Stimulated activated naive CD8-positive, alpha-beta T cell treated with anti-CD3 and anti-CD28 coated beads, Interleukin-15, Interleukin-2, amounts not matched to agents 100 ng/mL and 50 ng/mL, for 24 hours (primary cell): ENCODE measurements around the gene CDH10.

Source experiments
- H3K27ac Mint-ChIP-seq: one replicate; pipeline ENCODE4 v1.8.0; 2021; ENCODE audit warnings: mild to moderate bottlenecking, mixed read lengths
- H3K27me3 Mint-ChIP-seq: one replicate; pipeline ENCODE4 v1.8.0; 2021; ENCODE audit warnings: mixed read lengths
- H3K36me3 Mint-ChIP-seq: one replicate; pipeline ENCODE4 v1.8.0; 2021; ENCODE audit warnings: low read depth, mixed read lengths
- H3K4me1 Mint-ChIP-seq: one replicate; pipeline ENCODE4 v1.8.0; 2021; ENCODE audit warnings: low read depth, mixed read lengths
- H3K4me3 Mint-ChIP-seq: one replicate; pipeline ENCODE4 v1.8.0; 2021; ENCODE audit warnings: mild to moderate bottlenecking, mixed read lengths
- H3K9me3 Mint-ChIP-seq: one replicate; pipeline ENCODE4 v1.8.0; 2021; ENCODE audit warnings: mixed read lengths

CDH10 gene

GRCh38 chr5:24624872-24625271 lies 19.9 kb downstream of the CDH10 start:
- Mint-ChIP-seq H3K4me3 (no peak overlapping the region), H3K36me3 (no peaks in the 10 kb centered on the region), H3K4me1 (no peaks in the 10 kb centered on the region), H3K9me3 (no peaks in the 10 kb centered on the region), H3K27ac (no peak overlapping the region), H3K27me3 (no peaks in the 10 kb centered on the region)

DNA sequence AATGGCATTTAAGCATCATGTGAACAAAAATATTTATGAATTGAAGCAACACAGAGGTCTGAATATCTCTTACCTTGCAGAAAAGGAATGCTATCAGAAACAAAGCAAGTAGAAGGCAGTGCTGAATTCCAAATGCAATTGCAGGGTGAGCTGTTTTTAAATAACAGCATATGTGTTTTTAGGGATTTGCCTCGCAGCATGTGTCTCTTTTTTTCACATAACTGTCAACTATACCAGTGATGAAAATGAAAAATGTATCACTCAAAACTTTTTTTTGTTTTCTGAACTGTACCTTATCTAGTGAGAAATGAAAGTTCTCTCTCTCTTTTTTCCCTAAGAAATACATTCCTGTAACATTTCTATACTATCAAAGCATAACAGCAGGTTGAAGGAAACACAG lies 21.2 kb downstream of the CDH10 start:
- Mint-ChIP-seq H3K27ac (no peak overlapping the region), H3K27me3 (no peaks in the 10 kb centered on the region), H3K9me3 (peaks cover 4% of the 10 kb centered on the region), H3K36me3 (no peaks in the 10 kb centered on the region), H3K4me3 (no peak overlapping the region), H3K4me1 (no peaks in the 10 kb centered on the region)

DNA sequence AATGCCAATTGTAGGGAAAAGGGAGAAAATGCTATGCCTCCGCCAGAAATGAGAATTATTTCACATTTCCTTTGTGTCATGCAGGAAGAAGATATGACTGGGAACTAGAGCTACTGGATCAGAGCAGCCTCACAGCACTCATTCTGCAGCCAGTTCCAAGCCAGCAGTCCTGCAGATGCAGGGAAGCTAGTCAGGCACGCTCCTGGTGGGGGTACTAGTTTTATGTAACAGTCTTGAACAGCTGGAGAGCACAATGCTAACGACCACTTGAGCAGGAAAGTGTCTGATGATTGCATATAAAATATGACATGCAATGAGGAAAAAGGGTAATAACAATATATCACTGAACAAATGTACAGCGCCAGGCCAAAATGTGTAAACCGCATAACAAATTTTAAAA lies 21.7 kb downstream of the CDH10 start:
- H3K36me3 Mint-ChIP-seq, result no peaks in the 10 kb centered on the region
- H3K4me3 Mint-ChIP-seq, result no peak overlapping the region

DNA sequence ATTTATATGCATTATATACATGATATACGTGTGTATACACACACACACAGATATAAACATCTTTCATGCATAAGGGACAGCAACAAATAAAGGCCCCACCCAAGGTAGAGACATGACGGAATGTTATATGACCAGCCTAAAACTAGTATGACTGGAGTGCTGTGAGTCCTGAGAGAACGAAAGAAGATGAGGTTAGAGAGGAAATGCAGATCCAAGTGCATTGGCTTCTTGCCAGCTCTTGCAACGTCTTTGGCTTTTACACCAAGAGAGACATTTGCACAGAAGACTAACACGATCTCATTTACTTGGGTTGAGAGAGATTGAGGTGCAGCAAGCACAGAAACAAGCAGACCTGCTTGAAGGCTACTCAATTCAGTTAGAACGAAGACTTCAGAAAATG lies 23.0 kb downstream of the CDH10 start:
- H3K4me3 Mint-ChIP-seq, result no peak overlapping the region
- H3K27me3 Mint-ChIP-seq, result no peaks in the 10 kb centered on the region
- no peak overlapping the region for H3K27ac Mint-ChIP-seq
- peaks cover 4% of the 10 kb centered on the region for H3K9me3 Mint-ChIP-seq
- H3K4me1 Mint-ChIP-seq, result no peaks in the 10 kb centered on the region
- H3K36me3 Mint-ChIP-seq, result no peaks in the 10 kb centered on the region

More for the DNA sequence above, 21.7 kb downstream of the CDH10 start:
- Mint-ChIP-seq H3K27ac (no peak overlapping the region), H3K27me3 (no peaks in the 10 kb centered on the region), H3K9me3 (peaks cover 4% of the 10 kb centered on the region), H3K4me1 (no peaks in the 10 kb centered on the region)

DNA sequence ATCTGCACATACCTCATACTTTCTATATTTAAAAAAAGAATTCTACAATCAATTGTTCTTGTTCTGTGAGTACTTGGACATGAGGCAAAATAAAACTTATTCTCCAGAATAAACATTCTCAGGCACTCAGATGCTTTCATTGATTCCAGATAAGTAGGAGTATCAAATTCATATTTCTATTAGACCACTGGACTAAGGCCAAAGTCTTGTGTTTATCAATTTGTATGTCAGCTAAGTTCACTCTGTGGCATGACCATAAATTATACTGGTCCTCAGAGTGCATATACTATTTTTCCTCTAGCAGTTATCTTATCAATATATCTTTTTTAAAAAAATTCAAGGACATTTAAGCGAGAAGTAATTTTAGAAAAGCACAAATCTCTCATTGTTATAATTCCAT lies 28.2 kb downstream of the CDH10 start:
- no peak overlapping the region for H3K27ac Mint-ChIP-seq
- H3K27me3 Mint-ChIP-seq, result no peaks in the 10 kb centered on the region
- H3K4me3 Mint-ChIP-seq, result no peak overlapping the region
- H3K4me1 Mint-ChIP-seq, result no peaks in the 10 kb centered on the region
- H3K36me3 Mint-ChIP-seq, result no peaks in the 10 kb centered on the region
- peaks cover 11% of the 10 kb centered on the region for H3K9me3 Mint-ChIP-seq

DNA sequence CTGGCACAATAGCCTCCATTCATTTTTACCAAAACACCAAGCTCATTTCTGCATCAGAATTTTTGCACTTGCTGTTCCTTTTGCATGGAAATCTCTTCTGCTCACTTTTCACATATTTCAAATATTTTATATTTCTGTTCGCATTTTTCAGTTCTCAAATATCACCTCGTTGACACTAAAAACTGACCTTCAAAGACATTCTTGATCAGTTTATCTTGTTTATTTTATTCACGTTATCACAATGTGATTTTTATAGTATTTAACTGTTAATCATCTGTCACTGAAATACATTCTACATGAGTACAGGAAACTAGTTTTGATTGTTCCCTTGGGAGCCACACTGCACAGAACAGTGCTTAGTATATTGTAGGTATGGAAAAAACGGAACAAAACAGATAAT lies 29.6 kb downstream of the CDH10 start:
- peaks cover 13% of the 10 kb centered on the region for H3K9me3 Mint-ChIP-seq

GRCh38 chr5:24609706-24610105 lies 35.1 kb downstream of the CDH10 start:
- H3K27ac Mint-ChIP-seq, result no peak overlapping the region
- H3K36me3 Mint-ChIP-seq, result no peaks in the 10 kb centered on the region
- no peak overlapping the region for H3K4me3 Mint-ChIP-seq
- no peaks in the 10 kb centered on the region for H3K27me3 Mint-ChIP-seq
- H3K9me3 Mint-ChIP-seq, result peaks cover 9% of the 10 kb centered on the region
- no peaks in the 10 kb centered on the region for H3K4me1 Mint-ChIP-seq

More for the DNA sequence above, 29.6 kb downstream of the CDH10 start:
- Mint-ChIP-seq H3K4me3 (no peak overlapping the region), H3K36me3 (no peaks in the 10 kb centered on the region), H3K27me3 (no peaks in the 10 kb centered on the region), H3K4me1 (no peaks in the 10 kb centered on the region), H3K27ac (no peak overlapping the region)

DNA sequence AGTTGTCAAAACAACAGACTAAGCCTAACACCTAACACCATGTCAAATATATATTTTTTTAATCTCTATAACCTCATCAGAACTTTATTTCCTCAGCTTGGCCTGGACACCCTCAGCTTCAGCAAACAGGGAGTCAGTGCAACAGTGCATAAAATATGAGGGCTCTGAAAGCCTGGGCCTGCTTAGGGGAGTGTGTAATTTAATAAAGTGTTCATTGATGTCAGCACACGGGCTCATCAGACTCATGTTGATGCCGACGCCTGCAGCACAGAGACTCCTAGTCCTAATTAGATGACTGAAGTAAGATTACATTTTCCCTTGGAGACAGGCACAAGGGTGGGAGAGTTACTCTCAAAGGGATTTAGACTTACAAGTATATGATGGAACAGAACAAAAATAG lies 37.8 kb downstream of the CDH10 start:
- Mint-ChIP-seq H3K36me3 (no peaks in the 10 kb centered on the region), H3K4me3 (no peak overlapping the region), H3K9me3 (peaks cover 13% of the 10 kb centered on the region), H3K27me3 (no peaks in the 10 kb centered on the region), H3K27ac (no peak overlapping the region), H3K4me1 (no peaks in the 10 kb centered on the region)

DNA sequence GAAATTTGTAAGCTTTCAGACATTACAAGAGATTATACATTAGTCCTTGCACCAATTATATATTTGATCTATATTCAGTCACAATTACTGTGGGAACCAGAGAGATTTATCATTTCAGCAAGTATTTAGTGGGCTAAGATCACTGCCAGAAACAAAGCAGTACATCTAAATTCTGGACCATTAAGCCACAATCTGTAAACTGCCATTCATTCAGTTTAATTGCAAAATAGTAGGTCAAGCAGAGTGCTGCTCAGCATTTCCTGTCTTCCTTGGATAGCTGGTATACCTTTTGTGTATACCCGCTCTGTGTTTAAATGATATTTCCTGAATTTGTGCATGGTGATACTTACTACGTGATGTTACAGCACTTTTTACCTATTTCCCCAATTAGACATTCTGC lies 42.6 kb downstream of the CDH10 start:
- Mint-ChIP-seq H3K27ac (no peak overlapping the region), H3K4me3 (no peak overlapping the region), H3K27me3 (no peaks in the 10 kb centered on the region), H3K4me1 (no peaks in the 10 kb centered on the region), H3K36me3 (no peaks in the 10 kb centered on the region), H3K9me3 (peaks cover 12% of the 10 kb centered on the region)

DNA sequence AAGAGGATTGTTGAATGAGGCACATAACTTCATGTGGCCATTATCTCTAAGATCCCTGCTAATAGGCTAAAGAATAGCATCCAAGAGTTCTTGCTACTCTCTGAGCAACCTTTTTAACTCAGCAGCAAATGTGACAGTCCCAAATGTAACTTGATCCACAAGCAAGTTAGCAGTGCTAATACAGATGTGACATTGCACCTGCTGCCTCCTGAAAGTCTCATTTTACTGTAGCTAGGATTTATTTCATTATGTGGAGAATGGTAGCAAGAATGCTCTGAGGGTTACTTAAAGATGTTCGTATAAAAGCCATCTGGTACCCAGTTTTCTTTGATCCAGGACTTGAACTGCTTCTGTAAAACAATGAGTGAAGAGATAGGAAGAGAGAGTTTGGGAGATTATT lies 45.8 kb downstream of the CDH10 start:
- H3K27ac Mint-ChIP-seq, result no peak overlapping the region
- H3K9me3 Mint-ChIP-seq, result peaks cover 8% of the 10 kb centered on the region
- no peak overlapping the region for H3K4me3 Mint-ChIP-seq
- no peaks in the 10 kb centered on the region for H3K27me3 Mint-ChIP-seq
- no peaks in the 10 kb centered on the region for H3K4me1 Mint-ChIP-seq
- no peaks in the 10 kb centered on the region for H3K36me3 Mint-ChIP-seq

DNA sequence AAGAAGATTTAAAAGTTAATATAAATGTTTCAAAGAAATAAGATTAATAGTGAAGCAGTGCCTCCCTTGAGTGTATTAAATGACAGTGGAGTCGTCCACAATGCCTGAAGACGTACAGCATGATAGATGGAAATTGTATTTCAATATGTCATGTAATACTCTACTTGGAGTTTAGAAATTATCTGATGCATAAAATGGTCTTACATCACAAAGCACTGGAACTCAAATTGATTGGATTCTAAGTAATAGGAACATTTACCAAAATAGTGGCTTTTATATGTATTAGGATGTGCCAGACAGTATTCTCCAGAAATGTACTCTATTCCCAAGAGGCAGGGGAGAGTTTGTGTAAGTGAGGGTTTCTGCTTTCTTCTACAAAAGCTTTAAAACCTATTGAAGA lies 49.4 kb downstream of the CDH10 start:
- Mint-ChIP-seq H3K4me3 (no peak overlapping the region), H3K36me3 (no peaks in the 10 kb centered on the region), H3K9me3 (peaks cover 2% of the 10 kb centered on the region), H3K27ac (no peak overlapping the region), H3K4me1 (no peaks in the 10 kb centered on the region), H3K27me3 (no peaks in the 10 kb centered on the region)

DNA sequence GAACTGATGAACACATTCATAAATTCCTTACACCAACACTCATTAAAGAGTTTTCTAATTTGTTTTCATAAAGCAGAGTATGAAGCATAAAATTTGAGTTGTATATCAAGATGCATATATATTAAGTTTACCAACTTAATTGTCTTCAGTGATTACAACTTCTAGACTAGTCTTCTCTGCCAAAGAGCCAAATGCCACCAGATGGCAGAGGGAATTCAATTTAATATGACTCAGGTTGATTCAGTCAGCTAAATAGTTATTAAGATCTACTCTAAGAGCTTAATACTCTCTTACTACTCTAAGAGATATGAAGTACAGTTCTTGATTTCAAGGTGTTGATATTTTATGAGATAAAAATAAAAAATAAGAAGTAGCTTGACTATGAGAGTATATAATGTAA lies 53.4 kb downstream of the CDH10 start:
- Mint-ChIP-seq H3K9me3 (no peaks in the 10 kb centered on the region), H3K4me1 (no peaks in the 10 kb centered on the region), H3K4me3 (no peak overlapping the region), H3K36me3 (no peaks in the 10 kb centered on the region), H3K27ac (no peak overlapping the region), H3K27me3 (no peaks in the 10 kb centered on the region)

DNA sequence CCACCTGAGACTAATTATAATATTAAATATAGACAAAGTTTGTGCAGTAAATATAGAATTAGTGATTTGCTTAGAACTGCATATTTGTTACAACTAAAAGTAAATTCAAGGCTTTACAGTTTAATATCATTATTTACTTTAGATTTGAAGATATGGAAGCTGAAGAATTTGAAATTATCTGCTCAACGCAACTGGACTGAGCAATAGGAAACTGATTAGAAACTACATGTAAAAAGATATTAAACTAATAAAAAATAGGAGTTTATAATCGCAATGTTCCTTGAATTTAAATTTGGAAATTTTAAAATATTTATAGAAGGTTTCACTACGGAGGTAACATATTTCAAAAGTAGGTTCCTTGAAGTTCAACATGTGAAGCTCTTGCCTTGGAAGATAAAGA lies 55.2 kb downstream of the CDH10 start:
- H3K4me1 Mint-ChIP-seq, result no peaks in the 10 kb centered on the region
- H3K27ac Mint-ChIP-seq, result no peak overlapping the region
- no peaks in the 10 kb centered on the region for H3K27me3 Mint-ChIP-seq
- no peak overlapping the region for H3K4me3 Mint-ChIP-seq
- H3K36me3 Mint-ChIP-seq, result no peaks in the 10 kb centered on the region
- peaks cover 4% of the 10 kb centered on the region for H3K9me3 Mint-ChIP-seq

GRCh38 chr5:24585751-24586150 lies 59.0 kb downstream of the CDH10 start:
- Mint-ChIP-seq H3K9me3 (peaks cover 4% of the 10 kb centered on the region), H3K4me3 (no peak overlapping the region), H3K27ac (no peak overlapping the region), H3K36me3 (no peaks in the 10 kb centered on the region), H3K4me1 (no peaks in the 10 kb centered on the region), H3K27me3 (no peaks in the 10 kb centered on the region)

DNA sequence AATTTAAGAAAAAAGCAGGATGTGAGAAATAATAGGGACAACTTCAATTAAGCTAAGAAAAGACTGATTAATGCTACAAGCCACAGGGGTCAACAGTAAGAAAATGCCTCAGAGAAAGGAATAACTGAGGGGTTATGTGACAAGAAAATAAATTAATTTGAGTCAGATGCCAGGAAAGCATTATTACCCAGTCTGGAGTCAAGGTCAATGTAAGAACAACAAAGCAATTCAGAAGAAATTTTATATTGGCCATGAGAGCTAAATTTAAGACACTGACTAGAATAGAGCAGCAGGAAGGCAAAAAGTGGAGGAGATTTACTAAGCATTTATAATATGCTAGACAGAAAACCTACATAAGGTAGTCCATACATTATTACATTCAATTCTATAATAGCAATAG lies 73.5 kb downstream of the CDH10 start:
- Mint-ChIP-seq H3K4me1 (no peaks in the 10 kb centered on the region), H3K36me3 (no peaks in the 10 kb centered on the region), H3K4me3 (no peak overlapping the region), H3K27ac (no peak overlapping the region), H3K9me3 (peaks cover 17% of the 10 kb centered on the region), H3K27me3 (no peaks in the 10 kb centered on the region)

- Mint-ChIP-seq H3K36me3 (no peaks in the 10 kb centered on the region), H3K4me3 (no peak overlapping the region), H3K27me3 (no peaks in the 10 kb centered on the region), H3K4me1 (no peaks in the 10 kb centered on the region), H3K27ac (no peak overlapping the region), H3K9me3 (peaks cover 7% of the 10 kb centered on the region)
These were observed 77.8 kb downstream of the CDH10 start for GRCh38 chr5:24566933-24567332.

- no peak overlapping the region for H3K27ac Mint-ChIP-seq
- H3K36me3 Mint-ChIP-seq, result no peaks in the 10 kb centered on the region
- peaks cover 12% of the 10 kb centered on the region for H3K9me3 Mint-ChIP-seq
- no peaks in the 10 kb centered on the region for H3K27me3 Mint-ChIP-seq
- H3K4me1 Mint-ChIP-seq, result no peaks in the 10 kb centered on the region
- no peak overlapping the region for H3K4me3 Mint-ChIP-seq
These were observed 89.5 kb downstream of the CDH10 start for GRCh38 chr5:24555229-24555628.
